Fibroblast of lung (primary cell): ENCODE data around the gene COX7B2. TPM values are rescaled to one million over a fixed set of nuclear protein-coding genes. Genes with fewer than 3 reads are reported as not detected.

Experiments used
- DNase-seq, 2 donors: peaks; one replicate each; pipeline versions ENCODE4 v3.0.0 to v3.0.0-alpha.2; 2010; ENCODE audit warnings: low read depth in 2 of 2
- H2AFZ ChIP-seq: 2 replicates; pipeline ENCODE4 v1.5.1; 2012; ENCODE audit warnings: low read length, control low read depth, inconsistent platforms
- H3K27ac ChIP-seq: 2 replicates; pipeline ENCODE4 v1.5.1; 2011; ENCODE audit warnings: low read length, control low read depth; ENCODE audit not compliant: insufficient read depth
- H3K27me3 ChIP-seq: 2 replicates; pipeline ENCODE4 v1.5.1; 2011; ENCODE audit warnings: mild to moderate bottlenecking, low read length; ENCODE audit not compliant: control insufficient read depth, insufficient read depth
- H3K36me3 ChIP-seq: 2 replicates; pipeline ENCODE4 v1.5.1; 2011; ENCODE audit warnings: low read length; ENCODE audit not compliant: control insufficient read depth, insufficient read depth
- H3K4me1 ChIP-seq: 2 replicates; pipeline ENCODE4 v1.5.1; 2011; ENCODE audit warnings: low read length; ENCODE audit not compliant: control insufficient read depth, insufficient read depth; ENCODE audit errors: extremely low read depth
- H3K4me2 ChIP-seq: 2 replicates; pipeline ENCODE4 v1.5.1; 2011; ENCODE audit warnings: low read length, control low read depth; ENCODE audit not compliant: insufficient read depth; ENCODE audit errors: extremely low read depth
- H3K4me3 ChIP-seq, 4 experiments: fragments of 200-600 bp in 1 of 4; sonication (generic) in 1 of 4; replicated peaks in 1 of 4; 2 replicates each; pipeline ENCODE4 v1.5.1; 2011 to 2016; ENCODE audit warnings: low read length in 4 of 4, low read depth in 3 of 4, mild to moderate bottlenecking in 3 of 4, control low read depth in 2 of 4, inconsistent platforms in 1 of 4, mixed read lengths in 1 of 4; ENCODE audit not compliant: insufficient read depth in 1 of 4; ENCODE audit errors: control extremely low read depth in 1 of 4
- H3K79me2 ChIP-seq: 2 replicates; pipeline ENCODE4 v1.5.1; 2012; ENCODE audit warnings: mild to moderate bottlenecking, low read length, inconsistent platforms; ENCODE audit not compliant: control insufficient read depth, insufficient read depth
- H3K9ac ChIP-seq: 2 replicates; pipeline ENCODE4 v1.5.1; 2011; ENCODE audit warnings: mild to moderate bottlenecking, low read length, control low read depth; ENCODE audit not compliant: insufficient read depth
- H3K9me3 ChIP-seq: 2 replicates; pipeline ENCODE4 v1.5.1; 2012; ENCODE audit warnings: low read depth, low read length; ENCODE audit not compliant: control insufficient read depth, insufficient read depth
- H4K20me1 ChIP-seq: 2 replicates; pipeline ENCODE4 v1.5.1; 2011; ENCODE audit warnings: low read length; ENCODE audit not compliant: control insufficient read depth, insufficient read depth; ENCODE audit errors: extremely low read depth
- EZH2 ChIP-seq: IDR thresholded peaks from 2 replicates; pipeline ENCODE4 v1.5.1; 2012; ENCODE audit warnings: low read length, control low read depth, mild to moderate bottlenecking; ENCODE audit errors: missing control alignments
- polyA plus RNA-seq, 2 donors: library from polyadenylated mRNA; depleted of rRNA in 1 of 2; stranded (reverse) in 1 of 2; unstranded in 1 of 2; fragments of >200 nt; gene quantifications; 2 replicates each; pipeline ENCODE4 v1.2.1, GENCODE V29; 2011 to 2012; ENCODE audit warnings: missing spikeins in 1 of 2
- total RNA-seq: library from RNA; depleted of rRNA; stranded (reverse); fragments of >200 nt; gene quantifications from 2 replicates; pipeline ENCODE4 v1.2.1, GENCODE V29; 2014
- TF ChIP-seq, protein P1 (sequence below), 2 donors: IDR thresholded peaks in 1 of 2; conservative IDR thresholded peaks in 1 of 2; 1 replicate in 1 of 2; 2 replicates in 1 of 2; pipeline ENCODE4 v1.5.1; 2011 to 2012; ENCODE audit warnings: low read length in 2 of 2, control low read depth in 1 of 2, inconsistent platforms in 1 of 2, low read depth in 1 of 2, mild to moderate bottlenecking in 1 of 2

COX7B2 gene
- total and polyA plus RNA-seq, 2 donors (not counting 1 experiment from before 2014, with no cell fraction given) = not detected

DNA sequence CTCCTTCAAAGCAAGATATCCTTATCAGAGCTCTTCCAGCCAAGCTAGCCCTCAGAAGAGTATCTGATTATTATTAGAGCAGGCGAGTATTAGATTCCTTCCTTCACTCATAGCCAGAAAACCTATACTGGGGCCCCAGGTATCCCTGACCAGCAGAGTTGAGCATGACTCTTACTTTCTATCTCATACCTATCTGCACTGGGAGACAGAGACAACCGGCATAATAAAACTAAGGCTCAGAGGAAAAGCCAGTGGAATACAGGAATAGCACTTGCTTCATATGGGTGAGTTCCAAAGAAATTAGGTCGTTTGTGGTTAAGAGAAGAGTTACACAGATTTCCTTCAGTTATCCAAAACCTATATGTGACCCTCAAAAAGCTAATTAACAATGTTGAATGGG lies 41.8 kb upstream of the COX7B2 start:
- no peak for TF ChIP-seq EZH2
- TF ChIP-seq, protein P1, sequence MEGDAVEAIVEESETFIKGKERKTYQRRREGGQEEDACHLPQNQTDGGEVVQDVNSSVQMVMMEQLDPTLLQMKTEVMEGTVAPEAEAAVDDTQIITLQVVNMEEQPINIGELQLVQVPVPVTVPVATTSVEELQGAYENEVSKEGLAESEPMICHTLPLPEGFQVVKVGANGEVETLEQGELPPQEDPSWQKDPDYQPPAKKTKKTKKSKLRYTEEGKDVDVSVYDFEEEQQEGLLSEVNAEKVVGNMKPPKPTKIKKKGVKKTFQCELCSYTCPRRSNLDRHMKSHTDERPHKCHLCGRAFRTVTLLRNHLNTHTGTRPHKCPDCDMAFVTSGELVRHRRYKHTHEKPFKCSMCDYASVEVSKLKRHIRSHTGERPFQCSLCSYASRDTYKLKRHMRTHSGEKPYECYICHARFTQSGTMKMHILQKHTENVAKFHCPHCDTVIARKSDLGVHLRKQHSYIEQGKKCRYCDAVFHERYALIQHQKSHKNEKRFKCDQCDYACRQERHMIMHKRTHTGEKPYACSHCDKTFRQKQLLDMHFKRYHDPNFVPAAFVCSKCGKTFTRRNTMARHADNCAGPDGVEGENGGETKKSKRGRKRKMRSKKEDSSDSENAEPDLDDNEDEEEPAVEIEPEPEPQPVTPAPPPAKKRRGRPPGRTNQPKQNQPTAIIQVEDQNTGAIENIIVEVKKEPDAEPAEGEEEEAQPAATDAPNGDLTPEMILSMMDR (conservative IDR thresholded peaks at IDR 0.05 in 1 of 2, IDR thresholded peaks at IDR 0.05 in 1 of 2; ENCODE audit: low read depth in 1 of 2, low read length in 2 of 2) = no peak
- no peak overlapping the region for H3K27ac ChIP-seq
- no peak overlapping the region for H2AFZ ChIP-seq
- H3K27me3 ChIP-seq = no peaks in the 10 kb centered on the region
- H3K79me2 ChIP-seq = no peaks in the 10 kb centered on the region
- H3K9me3 ChIP-seq = no peaks in the 10 kb centered on the region
- H3K36me3 ChIP-seq = no peaks in the 10 kb centered on the region
- no peaks in the 10 kb centered on the region for H4K20me1 ChIP-seq
- H3K4me2 ChIP-seq = no peak overlapping the region
- H3K4me3 ChIP-seq = no peak overlapping the region
- H3K4me1 ChIP-seq = no peaks in the 10 kb centered on the region
- DNase-seq = peak in 1 of 2 donors; percentile 21
- H3K9ac ChIP-seq = no peak overlapping the region

GRCh38 chr4:46949822-46950221 lies 40.8 kb upstream of the COX7B2 start:
- no peak overlapping the region for H3K4me3 ChIP-seq
- H3K27ac ChIP-seq = no peak overlapping the region
- TF ChIP-seq, protein P1 (conservative IDR thresholded peaks at IDR 0.05 in 1 of 2, IDR thresholded peaks at IDR 0.05 in 1 of 2; ENCODE audit: low read depth in 1 of 2, low read length in 2 of 2) = no peak
- TF ChIP-seq EZH2 = no peak
- no peaks in the 10 kb centered on the region for H3K27me3 ChIP-seq
- no peaks in the 10 kb centered on the region for H3K79me2 ChIP-seq
- H3K4me1 ChIP-seq = no peaks in the 10 kb centered on the region
- no peak for DNase-seq
- H4K20me1 ChIP-seq = no peaks in the 10 kb centered on the region
- no peak overlapping the region for H2AFZ ChIP-seq
- no peaks in the 10 kb centered on the region for H3K9me3 ChIP-seq
- no peak overlapping the region for H3K9ac ChIP-seq
- no peaks in the 10 kb centered on the region for H3K36me3 ChIP-seq
- no peak overlapping the region for H3K4me2 ChIP-seq

- no peak overlapping the region for H2AFZ ChIP-seq
- no peak overlapping the region for H3K9ac ChIP-seq
- H3K4me3 ChIP-seq = no peak overlapping the region
- no peak overlapping the region for H3K27ac ChIP-seq
- no peaks in the 10 kb centered on the region for H3K36me3 ChIP-seq
- H3K4me1 ChIP-seq = no peaks in the 10 kb centered on the region
- no peak for TF ChIP-seq EZH2
- TF ChIP-seq, protein P1 (conservative IDR thresholded peaks at IDR 0.05 in 1 of 2, IDR thresholded peaks at IDR 0.05 in 1 of 2; ENCODE audit: low read depth in 1 of 2, low read length in 2 of 2) = no peak
- no peaks in the 10 kb centered on the region for H3K27me3 ChIP-seq
- DNase-seq = no peak
- H4K20me1 ChIP-seq = no peaks in the 10 kb centered on the region
- H3K4me2 ChIP-seq = no peak overlapping the region
- no peaks in the 10 kb centered on the region for H3K79me2 ChIP-seq
- no peaks in the 10 kb centered on the region for H3K9me3 ChIP-seq
Measured at GRCh38 chr4:46947541-46947940, 38.5 kb upstream of the COX7B2 start.
